Loucy (cell line): Measurements from ENCODE around the gene FTL.

Experiments used
- EZH2phosphoT487 ChIP-seq: fragments of 200-600 bp; IDR thresholded peaks from 2 replicates; pipeline ENCODE4 v1.6.1; 2018; ENCODE audit warnings: antibody characterized with exemption, mild to moderate bottlenecking, moderate library complexity, borderline replicate concordance
- TF ChIP-seq, protein P1 (sequence below): fragments of 200-600 bp; sonication (generic); conservative IDR thresholded peaks from 2 replicates; pipeline ENCODE4 v1.5.1; 2014; ENCODE audit warnings: mild to moderate bottlenecking, antibody characterized with exemption, low read length

DNA sequence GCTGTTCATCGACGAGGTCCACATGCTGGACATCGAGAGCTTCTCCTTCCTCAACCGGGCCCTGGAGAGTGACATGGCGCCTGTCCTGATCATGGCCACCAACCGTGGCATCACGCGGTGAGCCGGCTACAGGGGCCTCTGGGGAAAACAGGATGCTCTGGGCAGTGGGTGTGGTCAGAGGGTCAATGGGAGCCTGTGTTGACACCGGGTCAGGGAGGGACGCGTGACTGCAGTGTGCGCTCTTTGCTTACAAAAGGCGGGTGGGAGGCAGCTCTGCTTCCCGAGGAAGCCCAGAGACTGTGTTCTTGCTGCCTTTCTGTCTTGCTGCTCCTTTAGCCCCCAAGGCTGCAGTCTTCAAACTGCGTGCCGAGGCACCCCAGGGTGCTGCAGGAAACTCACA is 46.1 kb downstream of the FTL start:
- TF ChIP-seq, protein P1, sequence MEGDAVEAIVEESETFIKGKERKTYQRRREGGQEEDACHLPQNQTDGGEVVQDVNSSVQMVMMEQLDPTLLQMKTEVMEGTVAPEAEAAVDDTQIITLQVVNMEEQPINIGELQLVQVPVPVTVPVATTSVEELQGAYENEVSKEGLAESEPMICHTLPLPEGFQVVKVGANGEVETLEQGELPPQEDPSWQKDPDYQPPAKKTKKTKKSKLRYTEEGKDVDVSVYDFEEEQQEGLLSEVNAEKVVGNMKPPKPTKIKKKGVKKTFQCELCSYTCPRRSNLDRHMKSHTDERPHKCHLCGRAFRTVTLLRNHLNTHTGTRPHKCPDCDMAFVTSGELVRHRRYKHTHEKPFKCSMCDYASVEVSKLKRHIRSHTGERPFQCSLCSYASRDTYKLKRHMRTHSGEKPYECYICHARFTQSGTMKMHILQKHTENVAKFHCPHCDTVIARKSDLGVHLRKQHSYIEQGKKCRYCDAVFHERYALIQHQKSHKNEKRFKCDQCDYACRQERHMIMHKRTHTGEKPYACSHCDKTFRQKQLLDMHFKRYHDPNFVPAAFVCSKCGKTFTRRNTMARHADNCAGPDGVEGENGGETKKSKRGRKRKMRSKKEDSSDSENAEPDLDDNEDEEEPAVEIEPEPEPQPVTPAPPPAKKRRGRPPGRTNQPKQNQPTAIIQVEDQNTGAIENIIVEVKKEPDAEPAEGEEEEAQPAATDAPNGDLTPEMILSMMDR: no peak
- no peak for TF ChIP-seq EZH2phosphoT487
